Measurements from ENCODE around the gene RUBCN.
"Not testable (repeated sequence)": the region's sequence is repeated elsewhere in the genome, so short reads cannot be mapped to it uniquely, and the experiment has no call there.

RUBCN gene

GRCh38 chr3:197657541-197658292 lies 79.0 kb downstream of the RUBCN start:
- H3K27ac ChIP-seq (ENCODE audit: extremely low read depth, low read depth, low read length); POLR2A ChIA-PET; H3K36me3 ChIP-seq (ENCODE audit: control insufficient read depth in 2 of 2, insufficient read depth in 1 of 2, low read length in 2 of 2); H3K9me3 ChIP-seq (ENCODE audit: control insufficient read depth, insufficient read depth, low read depth, low read length); H3K4me1 ChIP-seq (ENCODE audit: control insufficient read depth, insufficient read depth, low read length); H3K4me3 ChIP-seq (ENCODE audit: low read depth, low read length); CTCF ChIA-PET: not testable (repeated sequence)

GRCh38 chr3:197656960-197657359 lies 79.7 kb downstream of the RUBCN start:
- CTCF ChIA-PET; H3K36me3 ChIP-seq (ENCODE audit: control insufficient read depth in 2 of 2, insufficient read depth in 1 of 2, low read length in 2 of 2); H3K4me1 ChIP-seq (ENCODE audit: control insufficient read depth, insufficient read depth, low read length); H3K27ac ChIP-seq (ENCODE audit: extremely low read depth, low read depth, low read length); POLR2A ChIA-PET; H3K4me3 ChIP-seq (ENCODE audit: low read depth, low read length); H3K9me3 ChIP-seq (ENCODE audit: control insufficient read depth, insufficient read depth, low read depth, low read length): not testable (repeated sequence)

- H3K9me3 ChIP-seq (ENCODE audit: control insufficient read depth, insufficient read depth, low read depth, low read length); H3K36me3 ChIP-seq (ENCODE audit: control insufficient read depth in 2 of 2, insufficient read depth in 1 of 2, low read length in 2 of 2); H3K27ac ChIP-seq (ENCODE audit: extremely low read depth, low read depth, low read length); H3K4me3 ChIP-seq (ENCODE audit: low read depth, low read length); H3K4me1 ChIP-seq (ENCODE audit: control insufficient read depth, insufficient read depth, low read length); CTCF ChIA-PET; POLR2A ChIA-PET: not testable (repeated sequence)
Observed at GRCh38 chr3:197656129-197656528, 80.6 kb downstream of the RUBCN start.

- H3K4me1 ChIP-seq (ENCODE audit: control insufficient read depth, insufficient read depth, low read length); H3K36me3 ChIP-seq (ENCODE audit: control insufficient read depth in 2 of 2, insufficient read depth in 1 of 2, low read length in 2 of 2); H3K27ac ChIP-seq (ENCODE audit: extremely low read depth, low read depth, low read length); H3K9me3 ChIP-seq (ENCODE audit: control insufficient read depth, insufficient read depth, low read depth, low read length); POLR2A ChIA-PET; H3K4me3 ChIP-seq (ENCODE audit: low read depth, low read length); CTCF ChIA-PET: not testable (repeated sequence)
Observed at GRCh38 chr3:197654998-197655330, 81.7 kb downstream of the RUBCN start.

- POLR2A ChIA-PET; CTCF ChIA-PET; H3K27ac ChIP-seq (ENCODE audit: extremely low read depth, low read depth, low read length); H3K9me3 ChIP-seq (ENCODE audit: control insufficient read depth, insufficient read depth, low read depth, low read length); H3K36me3 ChIP-seq (ENCODE audit: control insufficient read depth in 2 of 2, insufficient read depth in 1 of 2, low read length in 2 of 2); H3K4me1 ChIP-seq (ENCODE audit: control insufficient read depth, insufficient read depth, low read length): not testable (repeated sequence)
- H3K4me3 ChIP-seq (ENCODE audit: low read depth, low read length) = peak overlapping the region; percentile 37
Observed at GRCh38 chr3:197654090-197654997, 82.4 kb downstream of the RUBCN start.

GRCh38 chr3:197652860-197653259 lies 83.8 kb downstream of the RUBCN start:
- CTCF ChIA-PET; H3K9me3 ChIP-seq (ENCODE audit: control insufficient read depth, insufficient read depth, low read depth, low read length); POLR2A ChIA-PET: not testable (repeated sequence)

GRCh38 chr3:197647649-197648048 lies 89.1 kb downstream of the RUBCN start:
- H3K4me3 ChIP-seq (ENCODE audit: low read depth, low read length); H3K36me3 ChIP-seq (ENCODE audit: control insufficient read depth in 2 of 2, insufficient read depth in 1 of 2, low read length in 2 of 2); CTCF ChIA-PET: not testable (repeated sequence)

More at GRCh38 chr3:197652860-197653259, 83.8 kb downstream of the RUBCN start:
- H3K27ac ChIP-seq (ENCODE audit: extremely low read depth, low read depth, low read length); H3K36me3 ChIP-seq (ENCODE audit: control insufficient read depth in 2 of 2, insufficient read depth in 1 of 2, low read length in 2 of 2); H3K4me1 ChIP-seq (ENCODE audit: control insufficient read depth, insufficient read depth, low read length); H3K4me3 ChIP-seq (ENCODE audit: low read depth, low read length): not testable (repeated sequence)

GRCh38 chr3:197647191-197647590 lies 89.5 kb downstream of the RUBCN start:
- H3K36me3 ChIP-seq (ENCODE audit: control insufficient read depth in 2 of 2, insufficient read depth in 1 of 2, low read length in 2 of 2); H3K4me1 ChIP-seq (ENCODE audit: control insufficient read depth, insufficient read depth, low read length); H3K27ac ChIP-seq (ENCODE audit: extremely low read depth, low read depth, low read length); POLR2A ChIA-PET; CTCF ChIA-PET; H3K9me3 ChIP-seq (ENCODE audit: control insufficient read depth, insufficient read depth, low read depth, low read length); H3K4me3 ChIP-seq (ENCODE audit: low read depth, low read length): not testable (repeated sequence)

More at GRCh38 chr3:197647649-197648048, 89.1 kb downstream of the RUBCN start:
- H3K9me3 ChIP-seq (ENCODE audit: control insufficient read depth, insufficient read depth, low read depth, low read length); H3K4me1 ChIP-seq (ENCODE audit: control insufficient read depth, insufficient read depth, low read length); POLR2A ChIA-PET; H3K27ac ChIP-seq (ENCODE audit: extremely low read depth, low read depth, low read length): not testable (repeated sequence)

- POLR2A ChIA-PET; H3K36me3 ChIP-seq (ENCODE audit: control insufficient read depth in 2 of 2, insufficient read depth in 1 of 2, low read length in 2 of 2); H3K9me3 ChIP-seq (ENCODE audit: control insufficient read depth, insufficient read depth, low read depth, low read length); H3K27ac ChIP-seq (ENCODE audit: extremely low read depth, low read depth, low read length); H3K4me1 ChIP-seq (ENCODE audit: control insufficient read depth, insufficient read depth, low read length); CTCF ChIA-PET; H3K4me3 ChIP-seq (ENCODE audit: low read depth, low read length): not testable (repeated sequence)
Observed at GRCh38 chr3:197646294-197646693, 90.4 kb downstream of the RUBCN start.

GRCh38 chr3:197637556-197637955 lies 99.1 kb downstream of the RUBCN start:
- CTCF ChIA-PET; H3K4me1 ChIP-seq (ENCODE audit: control insufficient read depth, insufficient read depth, low read length); H3K27ac ChIP-seq (ENCODE audit: extremely low read depth, low read depth, low read length); H3K9me3 ChIP-seq (ENCODE audit: control insufficient read depth, insufficient read depth, low read depth, low read length); H3K36me3 ChIP-seq (ENCODE audit: control insufficient read depth in 2 of 2, insufficient read depth in 1 of 2, low read length in 2 of 2); POLR2A ChIA-PET; H3K4me3 ChIP-seq (ENCODE audit: low read depth, low read length): not testable (repeated sequence)

GRCh38 chr3:197631989-197632388 lies 104.7 kb downstream of the RUBCN start:
- CTCF ChIA-PET; H3K4me3 ChIP-seq (ENCODE audit: low read depth, low read length); H3K27ac ChIP-seq (ENCODE audit: extremely low read depth, low read depth, low read length): not testable (repeated sequence)

More at GRCh38 chr3:197631989-197632388, 104.7 kb downstream of the RUBCN start:
- H3K9me3 ChIP-seq (ENCODE audit: control insufficient read depth, insufficient read depth, low read depth, low read length); H3K4me1 ChIP-seq (ENCODE audit: control insufficient read depth, insufficient read depth, low read length); POLR2A ChIA-PET; H3K36me3 ChIP-seq (ENCODE audit: control insufficient read depth in 2 of 2, insufficient read depth in 1 of 2, low read length in 2 of 2): not testable (repeated sequence)
